GM18499 (cell line): Measurements from ENCODE around the gene DNAH17.

ENCODE experiments used
- ATAC-seq: cut with Tn5 transposase; IDR thresholded peaks from one replicate; pipeline ENCODE4 v1.9.1; 2021; ENCODE audit warnings: moderate number of reproducible peaks; ENCODE audit not compliant: insufficient read depth, unreplicated experiment

Gene DNAH17

GRCh38 chr17:78381601-78382232 lies 195.5 kb downstream of the DNAH17 start:
- no peak for ATAC-seq

GRCh38 chr17:78380370-78380769 lies 196.8 kb downstream of the DNAH17 start:
- ATAC-seq = no peak

GRCh38 chr17:78379131-78379491 lies 198.1 kb downstream of the DNAH17 start:
- no peak for ATAC-seq

GRCh38 chr17:78378225-78379130 lies 198.7 kb downstream of the DNAH17 start, which contains the start of gene PGS1:
Gene PGS1, plus strand, starts transcription at chr17:78378649. Its CDS starts 17 bp downstream, at chr17:78378666.
- no peak for ATAC-seq

GRCh38 chr17:78377858-78378224 lies 199.4 kb downstream of the DNAH17 start:
- no peak for ATAC-seq

- ATAC-seq = no peak
Observed at GRCh38 chr17:78376161-78376560, 201.0 kb downstream of the DNAH17 start.

- no peak for ATAC-seq
Observed at GRCh38 chr17:78375401-78376151, 201.6 kb downstream of the DNAH17 start.

GRCh38 chr17:78374631-78375274 lies 202.4 kb downstream of the DNAH17 start:
- no peak for ATAC-seq

- ATAC-seq = no peak
Observed at GRCh38 chr17:78374189-78374588, 203.0 kb downstream of the DNAH17 start.
